Urinary bladder (tissue), 4 donors: ENCODE measurements around the gene NLRC3. TPM values are rescaled to one million over a fixed set of nuclear protein-coding genes. Genes with fewer than 3 reads are reported as not detected.

Experiments
- DNase-seq: peaks from one replicate; pipeline ENCODE4 v3.0.0-alpha.2; 2015; ENCODE audit errors: extremely low spot score
- H3K27ac ChIP-seq: one replicate; pipeline ENCODE4 v1.5.1; 2013; ENCODE audit warnings: low read depth, mild to moderate bottlenecking, moderate library complexity
- H3K36me3 ChIP-seq: one replicate; pipeline ENCODE4 v1.6.1; 2013; ENCODE audit warnings: mild to moderate bottlenecking, moderate library complexity; ENCODE audit not compliant: insufficient read depth
- H3K4me1 ChIP-seq: one replicate; pipeline ENCODE4 v1.6.1; 2013; ENCODE audit warnings: mild to moderate bottlenecking, moderate library complexity; ENCODE audit not compliant: insufficient read depth
- H3K4me3 ChIP-seq: one replicate; pipeline ENCODE4 v1.5.1; 2013; ENCODE audit warnings: low read depth, low read length
- WGBS: extraction: QIAGEN DNeasy Blood & Tissue Kit; methylation state at CpG from one replicate; pipeline ENCODE4 v1.1.7; 2013; 5-methylcytosine and 5-hydroxymethylcytosine counted together
- polyA plus RNA-seq: library from polyadenylated mRNA; stranded (reverse); fragments of 200-250 nt; gene quantifications from one replicate; pipeline ENCODE4 v1.2.3, GENCODE V29; 2013
- total RNA-seq: library from RNA; depleted of rRNA; stranded (reverse); fragments of >200 nt; gene quantifications from one replicate; pipeline ENCODE4 v1.2.3, GENCODE V29; 2014
- donor health status: healthy with polysubstance abuse.
- donor health status: healthy.

The NLRC3 gene
- total and polyA plus RNA-seq, 2 donors = 0.49 to 1.2 TPM

DNA sequence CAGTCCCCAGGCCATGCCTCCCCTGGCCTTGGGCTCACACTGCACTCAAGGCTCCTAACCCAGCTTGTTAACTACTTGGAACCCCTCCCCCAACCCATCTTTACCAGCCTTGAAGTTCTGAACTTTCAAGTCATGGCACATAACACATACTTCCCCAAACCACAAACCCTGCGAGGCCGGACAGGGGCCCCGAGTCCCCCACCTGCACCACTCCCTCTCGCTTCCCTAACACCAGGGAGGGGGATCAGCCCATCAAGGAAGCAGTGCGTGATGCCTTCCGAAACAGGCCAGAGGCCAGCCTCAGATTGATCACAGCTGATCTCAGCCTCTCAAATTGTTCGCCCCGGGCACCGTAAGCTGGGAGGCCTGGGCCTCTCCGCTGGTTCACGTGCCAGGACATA is 3.0 kb upstream of the NLRC3 start:
- H3K4me3 ChIP-seq = no peak overlapping the region
- WGBS = 49% methylated on average over 11 of the region's 11 CpGs
- no peaks in the 10 kb centered on the region for H3K4me1 ChIP-seq
- H3K27ac ChIP-seq = no peak overlapping the region
- peak; percentile 15 for DNase-seq
- H3K36me3 ChIP-seq = no peaks in the 10 kb centered on the region

DNA sequence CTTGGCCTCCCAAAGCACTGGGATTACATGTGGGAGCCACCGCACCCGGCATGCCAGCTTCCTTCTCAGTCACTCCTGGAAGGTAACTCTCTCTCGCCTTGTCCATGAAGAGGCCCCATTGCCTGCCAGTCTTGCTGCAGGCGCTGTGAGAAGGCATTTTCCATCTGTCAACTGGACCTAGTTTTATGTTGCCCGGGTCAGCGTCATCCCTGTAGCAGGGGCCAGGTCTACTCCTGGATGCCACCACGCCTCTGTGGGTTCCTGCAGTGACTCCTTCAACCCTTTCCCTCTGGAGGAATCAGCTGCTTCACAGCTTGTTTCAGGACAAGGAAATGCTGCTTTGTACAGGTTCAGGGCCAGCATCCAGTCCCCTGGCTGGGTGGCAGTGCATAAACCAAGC is 2.6 kb upstream of the NLRC3 start:
- Histone ChIP-seq H3K4me3 (no peak overlapping the region), H3K27ac (no peak overlapping the region), H3K36me3 (no peaks in the 10 kb centered on the region), H3K4me1 (no peaks in the 10 kb centered on the region)
- 92% methylated on average over 7 of the region's 7 CpGs for WGBS
- no peak for DNase-seq

DNA sequence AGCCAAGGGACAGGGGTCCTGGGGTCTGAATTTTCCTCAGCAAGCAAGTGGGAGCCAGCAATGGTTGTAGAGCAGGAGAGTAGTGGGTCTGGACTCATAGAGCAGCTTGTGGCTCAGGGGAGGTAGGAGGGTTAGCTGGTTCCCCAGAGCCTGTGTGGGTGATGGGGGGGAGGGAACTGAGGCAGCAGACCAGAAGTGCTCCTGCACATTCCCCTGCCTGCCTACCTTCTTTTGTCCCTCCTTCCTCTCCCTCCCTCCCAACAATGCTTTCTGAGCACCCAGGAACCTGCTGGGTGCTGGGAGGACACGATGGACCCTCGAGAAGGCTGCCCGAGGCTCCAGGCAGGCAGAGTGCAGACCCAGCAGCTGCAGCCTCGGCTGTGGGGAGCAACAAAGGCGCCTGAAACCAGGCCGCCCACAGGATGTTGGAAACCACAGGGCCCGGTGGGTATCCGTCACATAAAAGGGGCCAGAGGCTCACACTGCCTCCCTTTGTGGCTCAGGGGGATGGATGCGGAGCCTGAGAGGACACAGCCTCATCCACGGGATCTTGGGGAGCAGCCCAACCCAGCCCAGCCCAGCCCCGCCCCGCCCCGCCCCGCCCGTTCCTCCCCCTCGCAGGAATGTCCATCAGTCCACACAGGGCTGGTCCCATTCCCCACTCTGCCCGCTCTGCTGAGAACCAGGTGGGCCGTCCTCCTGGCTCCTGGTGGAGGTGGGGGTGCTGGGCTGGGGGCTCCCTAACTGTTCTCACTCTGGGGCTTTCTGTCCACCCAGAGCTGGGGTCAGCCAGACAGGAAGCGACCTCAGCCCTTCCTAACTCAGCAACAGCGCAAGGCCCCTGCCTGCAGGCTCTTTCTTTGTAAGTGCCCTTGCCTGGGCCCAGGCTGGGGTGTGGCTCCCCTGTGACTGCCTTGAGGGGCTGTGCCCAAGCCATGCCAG is 1.7 kb upstream of the NLRC3 start:
- Histone ChIP-seq H3K4me1 (no peaks in the 10 kb centered on the region), H3K4me3 (no peak overlapping the region), H3K36me3 (no peaks in the 10 kb centered on the region), H3K27ac (no peak overlapping the region)
- no peak for DNase-seq
- WGBS = 44% methylated on average over 20 of the region's 20 CpGs

DNA sequence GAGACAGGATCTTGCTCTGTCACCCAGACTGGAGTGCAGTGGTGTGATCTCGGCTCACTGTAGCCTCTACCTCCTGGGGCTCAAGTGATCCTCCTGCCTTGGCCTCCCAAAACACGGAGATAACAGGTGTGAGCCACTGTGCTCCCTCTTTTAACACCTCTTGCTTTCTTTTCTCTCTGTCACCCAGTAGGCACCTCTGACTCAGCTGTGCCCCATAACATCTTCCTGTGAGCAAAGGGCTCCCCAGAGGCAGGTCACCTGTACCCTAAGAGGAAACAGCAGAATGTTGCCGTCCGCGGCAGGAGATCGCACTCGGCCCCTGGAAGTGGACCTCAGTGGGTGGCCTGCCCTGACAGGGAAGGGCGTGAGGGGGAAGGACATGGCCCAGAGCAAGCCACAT is 918 bp upstream of the NLRC3 start:
- Histone ChIP-seq H3K4me3 (no peak overlapping the region), H3K4me1 (no peaks in the 10 kb centered on the region), H3K36me3 (no peaks in the 10 kb centered on the region), H3K27ac (no peak overlapping the region)
- 84% methylated on average over 8 of the region's 8 CpGs for WGBS
- no peak for DNase-seq

DNA sequence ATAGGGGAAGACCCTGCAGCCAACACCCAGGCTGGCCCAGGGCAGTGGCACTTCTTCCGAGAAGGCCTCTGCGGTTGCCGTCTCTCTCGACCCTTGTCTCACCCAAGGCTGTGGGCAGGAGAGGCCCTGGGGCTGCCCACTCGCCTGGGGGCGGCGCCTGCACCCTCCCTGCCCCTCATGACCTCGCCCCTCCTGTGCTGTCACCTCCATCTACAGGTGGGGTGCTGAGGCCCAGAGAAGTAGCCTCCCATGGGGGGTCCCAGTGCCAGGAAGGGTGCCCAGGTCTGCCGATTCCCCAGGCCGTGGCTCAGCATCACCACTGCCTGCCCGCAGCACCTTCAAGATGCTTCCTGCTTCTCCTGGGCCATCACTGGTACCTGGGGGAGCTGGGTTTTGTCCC is 992 bp downstream of the NLRC3 start:
- H3K4me3 ChIP-seq = peak overlapping the region; percentile 19
- WGBS = 90% methylated on average over 11 of the region's 11 CpGs
- no peaks in the 10 kb centered on the region for H3K4me1 ChIP-seq
- H3K27ac ChIP-seq = no peak overlapping the region
- H3K36me3 ChIP-seq = no peaks in the 10 kb centered on the region
- no peak for DNase-seq

DNA sequence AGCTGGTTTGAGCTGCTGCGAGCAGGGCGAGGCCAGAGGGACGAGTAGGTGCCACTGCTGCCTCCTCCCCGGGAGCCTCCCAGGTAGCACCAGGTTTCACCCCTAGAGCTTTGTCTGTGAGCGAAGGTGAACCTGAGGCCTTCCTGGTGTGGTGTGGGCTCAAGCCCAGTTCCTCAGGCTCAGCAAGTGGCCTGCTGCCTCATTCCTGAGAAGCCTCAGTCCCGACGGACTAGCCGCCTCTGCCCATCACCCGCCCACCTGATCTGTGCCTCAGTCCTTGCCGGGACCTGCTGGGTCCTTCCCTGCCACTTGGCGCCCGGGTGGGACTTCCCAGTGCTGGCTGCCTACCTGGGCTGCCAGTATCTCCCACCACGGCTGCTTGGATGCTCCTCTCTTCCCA is 1.7 kb downstream of the NLRC3 start:
- Histone ChIP-seq H3K4me1 (no peaks in the 10 kb centered on the region), H3K27ac (no peak overlapping the region), H3K4me3 (no peak overlapping the region), H3K36me3 (no peaks in the 10 kb centered on the region)
- DNase-seq = no peak
- 83% methylated on average over 13 of the region's 13 CpGs for WGBS

DNA sequence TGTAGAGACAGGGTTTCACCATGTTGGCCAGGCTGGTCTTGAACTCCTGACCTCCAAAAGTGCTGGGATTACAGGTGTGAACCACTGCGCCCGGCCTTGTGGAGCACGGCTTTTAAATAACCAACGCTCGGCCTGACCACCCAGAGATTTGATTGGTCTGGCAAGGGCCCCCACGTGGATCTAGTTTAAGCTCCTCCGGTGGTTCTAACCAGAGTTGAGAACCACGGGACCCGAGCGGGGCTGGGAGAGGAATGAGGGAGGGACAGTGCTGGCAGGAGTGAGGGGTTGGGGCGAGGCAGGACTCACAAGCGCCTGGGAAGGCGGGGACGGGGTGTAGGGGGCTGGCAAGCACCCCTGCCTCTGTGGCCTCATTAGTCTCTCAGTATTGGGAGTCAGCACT is 3.0 kb downstream of the NLRC3 start:
- Histone ChIP-seq H3K4me3 (no peak overlapping the region), H3K27ac (no peak overlapping the region), H3K4me1 (no peaks in the 10 kb centered on the region), H3K36me3 (no peaks in the 10 kb centered on the region)
- 80% methylated on average over 14 of the region's 14 CpGs for WGBS
- no peak for DNase-seq

DNA sequence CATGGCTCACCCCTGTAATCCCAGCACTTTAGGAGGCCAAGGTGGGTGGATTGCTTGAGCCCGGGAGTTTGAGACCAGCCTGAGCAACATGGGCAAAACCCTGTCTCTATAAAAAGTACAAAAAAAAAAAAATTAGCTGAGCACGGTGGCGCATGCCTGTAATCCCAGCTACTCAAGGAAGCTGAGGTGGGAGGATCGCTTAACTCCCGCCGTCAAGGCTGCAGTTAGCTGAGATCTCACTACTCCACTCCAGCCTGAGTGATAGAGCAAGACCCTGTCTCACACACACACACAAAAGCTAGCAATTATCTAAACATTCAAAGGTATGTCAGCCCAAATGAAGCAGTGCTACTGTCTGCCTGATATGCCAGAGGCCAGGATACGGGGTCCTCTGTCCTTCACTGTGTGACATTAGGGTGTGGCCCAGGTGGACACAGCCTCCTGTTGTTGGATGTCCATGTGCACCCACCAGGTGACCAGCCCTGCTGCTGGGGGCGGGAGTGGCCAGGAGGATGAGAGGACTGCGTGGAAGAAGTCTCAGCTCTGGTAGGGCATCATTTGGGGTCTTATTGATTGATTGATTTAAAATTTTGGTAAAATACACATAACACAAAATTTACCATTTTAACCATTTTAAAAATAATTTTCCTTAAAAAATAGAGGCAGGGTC is 3.9 kb downstream of the NLRC3 start:
- 72% methylated on average over 9 of the region's 9 CpGs for WGBS
- no peaks in the 10 kb centered on the region for H3K4me1 ChIP-seq

DNA sequence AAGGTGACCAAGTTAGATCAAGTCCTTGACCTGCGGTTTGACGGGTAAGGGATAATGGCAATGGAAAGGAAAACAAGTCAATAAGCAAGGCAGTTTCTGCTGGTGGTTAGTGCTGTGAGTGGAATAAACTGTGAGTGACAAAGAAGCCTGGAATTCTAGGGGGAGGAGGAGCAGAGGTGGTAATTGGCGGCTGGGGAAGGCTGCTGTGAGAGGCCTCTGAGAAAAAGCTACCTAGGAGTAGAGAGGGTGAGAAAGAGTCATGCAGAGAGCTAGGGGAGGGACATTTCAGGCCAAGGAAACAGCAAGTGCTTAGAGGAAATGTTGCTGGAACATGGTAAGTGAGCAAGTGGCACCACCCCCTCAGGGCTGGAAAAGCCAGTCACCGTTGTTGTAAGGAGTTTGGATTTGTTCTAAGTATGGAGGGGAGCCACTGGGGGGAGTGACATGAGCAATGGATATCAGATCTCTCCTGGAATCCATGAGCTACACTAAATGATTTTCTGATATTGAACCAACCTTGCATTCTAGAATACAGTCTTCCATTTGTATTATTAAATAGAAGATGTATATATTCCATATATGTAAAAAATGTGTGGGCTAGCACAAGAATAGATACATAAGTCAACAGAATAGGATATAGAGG is 6.7 kb downstream of the NLRC3 start:
- Histone ChIP-seq H3K36me3 (no peaks in the 10 kb centered on the region), H3K4me1 (no peaks in the 10 kb centered on the region), H3K27ac (no peak overlapping the region), H3K4me3 (no peak overlapping the region)
- 73% methylated on average over 4 of the region's 4 CpGs for WGBS
- DNase-seq = no peak

More for the DNA sequence above, 3.9 kb downstream of the NLRC3 start:
- Histone ChIP-seq H3K36me3 (no peaks in the 10 kb centered on the region), H3K27ac (no peak overlapping the region), H3K4me3 (no peak overlapping the region)
- DNase-seq = no peak

DNA sequence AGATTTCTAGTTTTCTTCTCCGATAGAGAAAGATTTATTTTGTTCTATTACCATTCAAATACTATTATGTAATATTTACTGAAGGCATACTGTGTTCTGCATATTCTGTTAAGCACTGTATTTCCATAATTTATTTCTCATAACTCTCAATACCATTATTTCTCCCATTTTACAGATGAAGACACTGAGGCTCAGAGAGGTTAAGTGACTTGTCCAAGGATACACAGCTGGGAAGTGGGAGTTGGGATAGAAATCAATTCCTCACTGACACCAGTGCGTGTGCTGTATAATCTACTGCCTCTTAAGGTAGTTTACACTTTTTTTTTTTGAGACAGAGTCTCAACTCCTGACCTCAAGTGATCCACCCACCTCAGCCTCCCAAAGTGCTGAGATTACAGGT is 7.4 kb downstream of the NLRC3 start:
- 96% methylated on average over 2 of the region's 2 CpGs for WGBS
- Histone ChIP-seq H3K4me1 (no peaks in the 10 kb centered on the region), H3K27ac (no peak overlapping the region), H3K4me3 (no peak overlapping the region), H3K36me3 (no peaks in the 10 kb centered on the region)
- DNase-seq = no peak

DNA sequence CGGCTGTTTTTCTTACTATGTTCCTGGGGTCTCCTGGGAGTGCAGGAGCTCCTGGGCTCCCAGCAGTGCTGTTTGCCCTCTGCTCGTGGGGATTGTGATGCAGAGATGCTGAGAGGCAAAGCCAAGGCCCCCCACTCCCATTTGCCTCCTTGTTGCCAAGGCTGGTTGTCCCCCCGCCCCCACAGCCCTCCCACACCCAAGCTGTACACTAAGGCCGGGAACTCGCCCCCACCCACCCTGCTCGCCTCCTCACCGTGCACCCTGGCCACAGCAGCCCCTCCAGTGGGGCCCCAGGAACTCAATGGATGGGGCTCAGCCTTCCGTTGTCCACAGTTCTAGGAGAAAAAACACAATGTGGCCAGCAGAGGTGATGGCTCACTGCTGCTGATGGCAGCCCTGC is 10.2 kb downstream of the NLRC3 start:
- H3K27ac ChIP-seq = no peak overlapping the region
- 57% methylated on average over 8 of the region's 8 CpGs for WGBS
- no peak overlapping the region for H3K4me3 ChIP-seq
- H3K4me1 ChIP-seq = no peaks in the 10 kb centered on the region
- H3K36me3 ChIP-seq = no peaks in the 10 kb centered on the region
- DNase-seq = no peak

DNA sequence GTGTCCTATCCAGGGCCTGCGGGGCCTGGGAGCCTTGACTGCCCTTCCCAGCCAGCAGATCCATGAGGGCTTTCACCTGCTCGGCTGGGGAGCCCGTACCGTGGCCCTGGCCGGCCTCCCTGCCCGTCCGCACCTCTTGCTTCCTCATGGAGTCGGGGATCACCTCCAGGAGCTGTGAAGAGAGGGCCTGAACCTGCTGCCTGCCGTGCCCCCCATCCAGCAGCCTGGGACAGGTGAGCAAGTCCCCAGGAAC is 12.4 kb downstream of the NLRC3 start:
- no peak for DNase-seq
- 92% methylated on average over 9 of the region's 9 CpGs for WGBS
- H3K4me3 ChIP-seq = no peak overlapping the region
- no peaks in the 10 kb centered on the region for H3K36me3 ChIP-seq
- no peaks in the 10 kb centered on the region for H3K4me1 ChIP-seq
- H3K27ac ChIP-seq = no peak overlapping the region

DNA sequence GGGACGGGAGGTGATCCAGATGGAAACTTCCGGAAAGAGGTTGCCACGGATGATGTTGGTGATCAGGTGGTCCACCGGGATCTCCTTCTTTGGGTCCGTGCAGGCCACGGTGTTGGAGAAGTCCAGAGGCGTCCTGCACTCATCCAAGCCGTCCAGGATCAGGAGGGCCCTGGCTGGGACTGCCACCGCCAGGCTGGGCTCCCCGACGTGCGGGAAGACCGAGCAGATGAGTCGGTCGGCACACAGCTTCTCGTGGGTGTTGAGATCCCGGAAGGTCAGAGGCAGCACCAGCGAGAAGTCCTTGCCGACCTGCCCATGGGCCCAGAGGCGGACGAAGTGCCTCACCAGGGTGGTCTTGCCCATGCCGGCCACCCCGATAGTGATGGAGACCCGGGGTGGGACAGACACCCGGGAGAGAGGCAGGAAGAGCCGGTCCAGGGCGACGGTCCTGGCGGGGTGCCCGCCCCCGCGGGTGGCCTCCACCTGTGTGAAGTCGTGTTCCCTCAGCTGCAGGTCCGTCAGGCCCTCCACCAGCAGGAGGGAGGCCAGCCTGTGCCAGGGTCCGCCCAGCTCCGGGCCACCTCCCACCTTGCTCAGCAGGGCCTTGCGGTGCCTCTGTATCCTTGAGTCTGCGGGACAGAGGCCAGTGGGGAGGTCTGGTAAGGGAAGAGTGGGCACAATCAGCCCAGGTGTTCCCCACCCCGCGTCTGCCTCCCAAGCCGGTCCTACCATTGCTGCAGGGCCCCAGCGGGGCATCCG is 12.9 kb downstream of the NLRC3 start:
- H3K27ac ChIP-seq = no peak overlapping the region
- 94% methylated on average over 43 of the region's 43 CpGs for WGBS
- no peaks in the 10 kb centered on the region for H3K36me3 ChIP-seq
- no peak for DNase-seq
- no peak overlapping the region for H3K4me3 ChIP-seq
- H3K4me1 ChIP-seq = no peaks in the 10 kb centered on the region
